Effector memory CD4-positive, alpha-beta T cell (primary cell): Measurements from ENCODE around the gene TMEM205.

Source experiments
- DNase-seq, 3 donors: peaks; one replicate each; pipeline ENCODE4 v3.0.0-alpha.2; 2020
- H3K27ac ChIP-seq: 2 replicates; pipeline ENCODE4 v1.7.0; 2013; ENCODE audit warnings: mild to moderate bottlenecking, low read length, moderate library complexity; ENCODE audit not compliant: insufficient read depth, poor library complexity, severe bottlenecking
- H3K27me3 ChIP-seq: replicated peaks from 2 replicates; pipeline ENCODE4 v1.7.0; 2013; ENCODE audit warnings: mild to moderate bottlenecking, low read length; ENCODE audit not compliant: insufficient read depth, control insufficient read depth, poor library complexity, severe bottlenecking
- H3K36me3 ChIP-seq: 2 replicates; pipeline ENCODE4 v1.7.0; 2013; ENCODE audit warnings: mild to moderate bottlenecking, low read length, moderate library complexity; ENCODE audit not compliant: control insufficient read depth, insufficient read depth
- H3K4me1 ChIP-seq: 2 replicates; pipeline ENCODE4 v1.7.0; 2013; ENCODE audit warnings: low read length, mild to moderate bottlenecking; ENCODE audit not compliant: control insufficient read depth, insufficient read depth, poor library complexity, severe bottlenecking
- H3K4me3 ChIP-seq: 2 replicates; pipeline ENCODE4 v1.7.0; 2013; ENCODE audit warnings: low read length, low read depth, mild to moderate bottlenecking; ENCODE audit not compliant: insufficient read depth, poor library complexity, severe bottlenecking
- H3K9me3 ChIP-seq: 2 replicates; pipeline ENCODE4 v1.7.0; 2013; ENCODE audit warnings: mild to moderate bottlenecking, low read length, moderate library complexity; ENCODE audit not compliant: control insufficient read depth

TMEM205 gene

DNA sequence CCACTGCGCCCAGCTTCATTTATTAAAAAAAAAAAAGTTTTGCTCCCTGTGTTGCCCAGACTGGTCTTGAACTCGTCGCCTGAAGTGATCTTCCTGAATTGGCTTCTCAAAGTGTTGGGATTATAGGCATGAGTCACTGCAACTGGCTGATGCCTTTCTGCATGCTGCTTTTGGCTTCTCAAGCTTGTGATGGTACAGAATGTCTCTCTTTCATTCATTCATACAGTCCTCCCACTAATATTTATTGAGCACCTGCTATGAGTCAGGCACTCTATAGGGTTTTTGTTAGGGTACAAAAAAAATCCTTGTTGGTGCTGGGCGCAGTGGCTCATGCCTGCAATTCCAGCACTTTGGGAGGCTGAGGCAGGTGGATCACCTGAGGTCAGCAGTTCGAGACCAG, 41.1 kb downstream of the TMEM205 start:
- H3K9me3 ChIP-seq = no peaks in the 10 kb centered on the region
- H3K27ac ChIP-seq = no peak overlapping the region
- no peaks in the 10 kb centered on the region for H3K36me3 ChIP-seq
- no peak for DNase-seq
- H3K27me3 ChIP-seq = no peaks in the 10 kb centered on the region
- H3K4me1 ChIP-seq = no peaks in the 10 kb centered on the region
- H3K4me3 ChIP-seq = no peak overlapping the region

DNA sequence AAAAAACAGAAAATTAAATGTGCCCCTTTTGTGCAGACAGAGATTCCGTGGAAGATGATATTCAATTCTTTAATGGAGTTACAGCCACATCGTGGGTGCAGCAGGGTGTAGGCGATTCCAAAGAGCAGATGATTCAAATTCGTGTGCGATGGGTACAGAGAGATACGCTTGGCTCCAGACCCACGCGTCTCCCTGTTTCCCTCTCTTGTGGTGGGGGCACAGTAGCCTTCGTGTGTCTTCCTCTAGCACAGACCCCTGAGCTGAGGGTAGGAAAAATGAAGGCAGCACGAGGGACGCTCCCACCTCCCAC, 45.3 kb downstream of the TMEM205 start:
- Histone ChIP-seq H3K36me3 (no peaks in the 10 kb centered on the region), H3K4me1 (no peaks in the 10 kb centered on the region), H3K27me3 (no peaks in the 10 kb centered on the region), H3K9me3 (no peaks in the 10 kb centered on the region), H3K4me3 (no peak overlapping the region), H3K27ac (no peak overlapping the region)
- DNase-seq = no peak

DNA sequence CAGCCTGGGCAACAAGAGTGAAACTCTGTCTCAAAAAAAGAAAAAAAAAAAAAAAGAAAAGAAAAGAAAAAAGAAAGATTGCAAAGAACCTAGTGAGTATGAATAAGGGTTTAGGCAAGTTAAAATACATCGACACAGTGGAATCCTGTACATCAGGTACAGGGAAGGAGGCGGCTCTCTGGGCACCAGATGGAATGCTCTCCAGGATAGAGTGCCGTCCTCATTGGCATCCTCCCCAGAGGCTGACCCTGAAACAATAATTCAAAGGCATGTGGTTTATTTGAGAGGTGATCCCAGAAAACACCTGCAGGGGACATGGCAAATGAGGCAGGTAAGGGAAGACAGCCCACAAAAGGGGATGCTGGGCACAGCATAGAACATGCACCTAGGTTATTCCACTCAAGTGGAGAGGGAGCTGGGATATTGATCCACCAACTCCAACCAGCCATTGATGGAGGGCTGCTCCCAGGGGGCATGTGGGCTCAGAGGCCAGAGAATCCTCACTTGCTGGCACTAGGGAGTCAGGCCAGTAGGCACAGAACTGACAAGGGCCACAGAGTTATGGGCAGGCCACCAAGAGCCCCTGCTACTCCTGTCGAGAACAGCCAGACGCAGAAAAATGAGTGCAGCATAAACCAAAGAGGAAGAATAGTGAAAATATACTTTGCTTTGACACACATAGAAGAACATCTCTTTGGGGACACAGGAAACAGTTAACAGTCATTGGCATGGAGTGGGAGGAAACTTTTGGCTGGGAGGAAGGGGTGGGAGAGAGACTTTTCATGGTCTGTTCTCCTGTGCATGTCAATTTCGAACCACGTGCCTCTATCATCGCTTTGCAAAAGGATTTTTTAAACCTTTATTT, 45.9 kb downstream of the TMEM205 start:
- H3K4me3 ChIP-seq = no peak overlapping the region
- no peaks in the 10 kb centered on the region for H3K36me3 ChIP-seq
- no peaks in the 10 kb centered on the region for H3K9me3 ChIP-seq
- no peaks in the 10 kb centered on the region for H3K4me1 ChIP-seq
- H3K27me3 ChIP-seq = no peaks in the 10 kb centered on the region
- H3K27ac ChIP-seq = no peak overlapping the region
- no peak for DNase-seq

DNA sequence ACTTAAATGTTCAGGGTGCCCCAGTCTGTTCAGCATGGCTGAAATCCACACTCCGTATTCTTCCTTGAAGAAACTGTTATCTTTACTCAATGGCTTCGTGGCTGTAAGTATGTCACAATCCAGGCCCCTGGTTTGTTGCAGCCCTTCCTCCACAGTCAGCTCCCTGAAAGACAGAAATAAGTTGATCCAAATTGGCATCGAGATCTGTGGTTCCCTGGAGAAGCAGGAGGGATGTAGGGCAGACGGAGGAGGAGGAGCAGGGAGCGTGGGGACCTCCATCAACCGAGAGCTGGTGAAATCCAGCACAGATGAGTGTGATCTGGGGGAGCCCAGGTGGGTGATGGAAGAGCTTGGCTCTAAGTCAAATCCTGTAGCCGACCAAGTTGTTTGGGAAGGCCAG, 49.8 kb downstream of the TMEM205 start:
- Histone ChIP-seq H3K4me1 (peaks cover 4% of the 10 kb centered on the region), H3K27ac (no peak overlapping the region)

DNA sequence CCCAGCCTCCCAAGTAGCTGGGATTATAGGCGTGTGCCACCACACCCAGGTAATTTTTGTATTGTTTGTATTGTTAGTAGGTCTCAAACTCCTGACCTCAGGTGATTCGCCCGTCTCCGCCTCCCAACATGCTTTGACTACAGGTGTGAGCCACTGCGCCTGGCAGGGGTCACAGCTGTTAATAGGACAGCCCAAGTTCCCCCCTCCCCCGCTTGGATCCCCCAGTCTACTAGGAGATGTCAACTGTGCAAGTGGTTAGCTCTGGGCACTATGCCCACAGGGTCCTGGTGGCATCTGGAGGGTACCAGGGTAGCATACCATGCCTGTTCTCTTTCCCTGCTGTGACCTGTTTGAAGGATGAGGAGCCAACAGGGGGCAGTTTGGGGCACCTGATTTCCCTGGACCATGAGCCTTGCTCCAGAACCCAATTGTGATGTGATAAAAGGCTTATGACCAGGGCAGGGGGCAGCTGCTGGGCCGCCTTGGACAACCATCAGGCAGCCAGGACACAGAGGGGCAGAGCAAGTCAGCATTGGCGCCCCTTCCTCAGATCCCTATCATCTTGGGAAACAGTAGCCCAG, 50.3 kb downstream of the TMEM205 start, which contains the start of gene TSPAN16:
TSS of gene TSPAN16 (plus strand) at position 496 of the 581 bp plus-strand sequence. CDS start 138 bp downstream, outside the sequence.
- no peaks in the 10 kb centered on the region for H3K36me3 ChIP-seq
- H3K4me3 ChIP-seq = no peak within 1 kb of the TSS
- no peak within 1 kb of the TSS for H3K27ac ChIP-seq
- H3K4me1 ChIP-seq = peaks cover 4% of the 10 kb centered on the region
- H3K9me3 ChIP-seq = no peaks in the 10 kb centered on the region
- DNase-seq = no peak
- H3K27me3 ChIP-seq = peaks cover 10% of the 10 kb centered on the region

More for the DNA sequence above, 49.8 kb downstream of the TMEM205 start:
- Histone ChIP-seq H3K36me3 (no peaks in the 10 kb centered on the region), H3K9me3 (no peaks in the 10 kb centered on the region), H3K27me3 (peaks cover 8% of the 10 kb centered on the region), H3K4me3 (no peak overlapping the region)
- no peak for DNase-seq

DNA sequence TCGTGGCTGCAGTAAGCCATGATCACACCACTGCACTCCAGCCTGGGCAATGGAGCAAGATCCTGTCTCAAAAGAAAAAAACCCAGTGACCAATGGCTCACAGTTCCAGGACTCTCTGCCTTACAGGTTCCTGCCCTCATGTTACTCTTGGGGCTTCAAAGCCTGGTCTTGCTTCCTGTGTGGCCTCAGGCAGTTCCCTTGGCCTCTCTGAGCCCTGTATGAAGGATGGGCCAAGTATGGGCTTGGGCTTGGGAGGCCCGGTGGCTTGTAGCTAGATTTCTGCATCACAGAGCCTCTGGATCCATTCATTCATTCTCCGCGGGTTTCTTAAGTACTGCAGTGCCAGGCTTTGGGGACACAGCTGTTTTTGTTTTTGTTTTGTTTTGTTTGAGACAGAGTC, 50.9 kb downstream of the TMEM205 start:
- Histone ChIP-seq H3K27ac (no peak overlapping the region), H3K4me1 (peaks cover 4% of the 10 kb centered on the region), H3K4me3 (no peak overlapping the region), H3K27me3 (peaks cover 10% of the 10 kb centered on the region), H3K9me3 (no peaks in the 10 kb centered on the region), H3K36me3 (no peaks in the 10 kb centered on the region)
- DNase-seq = no peak

DNA sequence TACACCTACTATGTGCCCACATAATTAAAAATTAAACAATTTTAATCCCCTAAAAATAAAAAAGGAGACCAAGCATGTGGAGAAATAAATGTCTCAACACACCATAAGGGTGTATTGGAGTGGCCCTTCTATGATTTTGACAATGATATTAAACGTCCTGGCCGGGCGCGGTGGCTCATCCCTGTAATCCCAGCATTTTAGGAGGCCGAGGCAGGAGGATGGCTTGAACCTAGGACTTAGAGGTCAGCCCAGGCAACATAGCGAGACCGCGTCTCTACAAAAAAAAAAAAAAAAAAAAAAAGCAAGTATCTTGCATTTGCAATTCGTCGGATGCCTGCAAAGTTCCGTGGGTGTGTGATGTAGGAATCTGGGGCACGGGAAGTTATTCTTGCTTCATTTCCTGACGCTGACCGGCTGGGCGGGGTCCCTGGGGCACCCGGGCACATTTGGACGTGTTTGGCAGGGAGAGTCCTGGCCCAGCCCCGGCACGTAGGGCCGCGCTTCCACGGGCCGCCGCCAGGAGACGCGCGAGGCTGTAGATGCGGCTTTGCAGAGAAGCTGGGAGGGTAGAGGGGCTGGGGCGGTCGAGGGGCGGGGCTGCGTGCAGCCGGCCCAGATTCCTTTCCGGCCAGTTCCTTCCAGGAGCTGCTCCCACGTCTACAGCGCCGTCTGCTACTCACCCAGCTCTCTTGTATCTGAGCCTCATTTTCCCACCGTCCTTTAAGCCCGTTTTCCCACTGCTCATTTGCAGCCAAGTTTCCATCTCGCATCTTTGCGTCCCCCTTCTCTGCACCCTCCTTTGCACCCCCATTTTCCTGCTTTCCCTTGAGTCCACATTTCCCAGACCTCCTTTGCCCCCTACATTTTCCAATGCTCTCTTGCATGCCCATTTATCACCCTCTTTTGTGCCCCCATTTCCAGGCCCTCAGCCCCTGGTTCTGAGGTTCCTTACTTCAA, 52.4 kb downstream of the TMEM205 start:
- no peak overlapping the region for H3K4me3 ChIP-seq

More for the DNA sequence above, 52.4 kb downstream of the TMEM205 start:
- no peaks in the 10 kb centered on the region for H3K36me3 ChIP-seq
- peaks cover 10% of the 10 kb centered on the region for H3K27me3 ChIP-seq
- H3K9me3 ChIP-seq = no peaks in the 10 kb centered on the region
- DNase-seq = peak; percentile 54 to 65 (median 61)
- H3K4me1 ChIP-seq = peaks cover 4% of the 10 kb centered on the region
- H3K27ac ChIP-seq = no peak overlapping the region
